Body of pancreas (tissue), 4 donors: ENCODE measurements around the gene PNKP. TPM values are rescaled to one million over a fixed set of nuclear protein-coding genes. Genes with fewer than 3 reads are reported as not detected.

Source experiments
- ATAC-seq: fragments of 150-250 bp; one replicate; pipeline ENCODE4 v1.9.1; 2016
- DNase-seq, 4 donors: peaks; one replicate each; pipeline ENCODE4 v3.0.0-alpha.2; 2019
- H3K27ac ChIP-seq, 4 donors: fragments of 200-600 bp; sonication (generic); 1 replicate in 3 of 4; 2 replicates in 1 of 4; pipeline versions ENCODE4 v1.5.1 to v1.6.1; 2016 to 2019; ENCODE audit warnings: mild to moderate bottlenecking in 1 of 4, mixed read lengths in 1 of 4, moderate library complexity in 1 of 4
- H3K27me3 ChIP-seq, 2 donors: fragments of 200-600 bp; sonication (generic); one replicate each; pipeline ENCODE4 v1.6.0; 2016; ENCODE audit warnings: mild to moderate bottlenecking in 1 of 2
- H3K36me3 ChIP-seq, 2 donors: fragments of 200-600 bp; sonication (generic); replicated peaks in 1 of 2; 2 replicates each; pipeline ENCODE4 v1.5.1; 2016; ENCODE audit warnings: low read depth in 2 of 2; ENCODE audit not compliant: insufficient read depth in 1 of 2
- H3K4me1 ChIP-seq: fragments of 200-600 bp; sonication (generic); one replicate; pipeline ENCODE4 v1.6.0; 2016
- H3K4me3 ChIP-seq, 2 donors: fragments of 200-600 bp; sonication (generic); 1 replicate in 1 of 2; 2 replicates in 1 of 2; pipeline ENCODE4 v1.5.1; 2016 to 2019
- H3K9me3 ChIP-seq, 3 donors: fragments of 200-600 bp; sonication (generic); 1 replicate in 2 of 3; 2 replicates in 1 of 3; pipeline ENCODE4 v1.5.1; 2016
- CTCF ChIP-seq, 7 experiments: fragments of 450-650 bp in 4 of 7; fragments of 200-600 bp in 3 of 7; sonication (generic) in 3 of 7; IDR thresholded peaks; one replicate each; pipeline ENCODE4 v1.5.1; 2016 to 2019; ENCODE audit warnings: antibody characterized with exemption in 7 of 7
- POLR2A ChIP-seq, 3 donors: fragments of 450-650 bp; IDR thresholded peaks; one replicate each; pipeline ENCODE4 v1.6.1; 2016; ENCODE audit warnings: antibody characterized with exemption in 3 of 3, mild to moderate bottlenecking in 2 of 3
- WGBS, 2 donors: methylation state at CpG; one replicate each; pipeline ENCODE4 v1.1.5; 2017; 5-methylcytosine and 5-hydroxymethylcytosine counted together
- intact Hi-C: fragments of 100-400 bp; cut with DNase I; formaldehyde crosslinking; loops from one replicate; pipeline ENCODE4 v1.15.1; 2023
- total RNA-seq, 2 donors: library from RNA; depleted of rRNA; stranded (reverse); fragments of >200 nt; gene quantifications; one replicate each; pipeline ENCODE4 v1.1.0, GENCODE V29; 2016

PNKP gene
- total RNA-seq, 2 donors from 2014 or later, result 59.7 to 122 TPM

GRCh38 chr19:49878744-49879070 lies 11.3 kb upstream of the PNKP start:
- peak in 1 of 4 donors; percentile 15 for DNase-seq
- TF ChIP-seq CTCF (IDR thresholded peaks at IDR 0.05) (no peak), POLR2A (IDR thresholded peaks at IDR 0.05) (no peak)
- Histone ChIP-seq H3K9me3 (no peaks in the 10 kb centered on the region), H3K4me3 (no peak overlapping the region), H3K36me3 (peaks cover 23 to 33% of the 10 kb centered on the region in 2 donors), H3K4me1 (peaks cover 27% of the 10 kb centered on the region), H3K27ac (peak overlapping the region in 1 of 4 donors; percentile 99), H3K27me3 (no peaks in the 10 kb centered on the region)
- intact Hi-C loops, result no loop called here
- WGBS, 2 donors, result 81 to 93% methylated on average over 9 of the region's 9 CpGs
- ATAC-seq, result no peak

GRCh38 chr19:49877879-49878743 lies 10.7 kb upstream of the PNKP start:
- peak; percentile 66 for ATAC-seq

GRCh38 chr19:49877020-49877878 lies 9.9 kb upstream of the PNKP start, which contains the start of the genes AKT1S1 and TBC1D17:
AKT1S1 (minus strand) TSS chr19:49877355; CDS start chr19:49873295, 4,060 bp downstream.
TBC1D17 (plus strand) TSS chr19:49877702; CDS start chr19:49877724, 22 bp downstream.
- peak in 1 of 7 experiments; percentile 1 for TF ChIP-seq CTCF (IDR thresholded peaks at IDR 0.05)
- TF ChIP-seq POLR2A (IDR thresholded peaks at IDR 0.05), result peak; percentile 63 to 94 (median 87)
- WGBS, 2 donors, result 0 to 1% methylated on average over 34 to 61 of the region's 61 CpGs
- H3K27me3 ChIP-seq, result no peaks in the 10 kb centered on the region
- H3K4me1 ChIP-seq, result peaks cover 27% of the 10 kb centered on the region
- peak within 1 kb of the TSS; percentile 65 to 92 for H3K4me3 ChIP-seq
- DNase-seq, result peak; percentile 99 to 100 (median 100)
- peak within 1 kb of the TSS; percentile 96 to 99 (median 98) for H3K27ac ChIP-seq
- ATAC-seq, result peak; percentile 80
- intact Hi-C loops, result no loop called here
- H3K9me3 ChIP-seq, result no peaks in the 10 kb centered on the region
- H3K36me3 ChIP-seq, result peaks cover 9 to 20% of the 10 kb centered on the region in 2 donors

More at GRCh38 chr19:49877879-49878743, 10.7 kb upstream of the PNKP start:
- H3K36me3 ChIP-seq, result peaks cover 17 to 28% of the 10 kb centered on the region in 2 donors
- peak overlapping the region; percentile 13 to 31 for H3K4me3 ChIP-seq
- H3K27me3 ChIP-seq, result no peaks in the 10 kb centered on the region
- 7 to 15% methylated on average over 32 to 40 of the region's 41 CpGs for WGBS, 2 donors
- H3K4me1 ChIP-seq, result peaks cover 27% of the 10 kb centered on the region
- TF ChIP-seq CTCF (IDR thresholded peaks at IDR 0.05), result no peak
- TF ChIP-seq POLR2A (IDR thresholded peaks at IDR 0.05), result no peak
- intact Hi-C loops, result no loop called here
- H3K27ac ChIP-seq, result peak overlapping the region; percentile 96 to 99 (median 98)
- peak; percentile 97 to 99 (median 98) for DNase-seq
- H3K9me3 ChIP-seq, result no peaks in the 10 kb centered on the region

- TF ChIP-seq CTCF (IDR thresholded peaks at IDR 0.05), result peak in 1 of 7 experiments; percentile 8
- TF ChIP-seq POLR2A (IDR thresholded peaks at IDR 0.05), result peak in 1 of 3 donors; percentile 29
- DNase-seq, result peak; percentile 98 to 99 (median 98)
- 0% methylated on average over 17 to 46 of the region's 46 CpGs for WGBS, 2 donors
- Histone ChIP-seq H3K4me3 (peak overlapping the region; percentile 65 to 92), H3K27ac (peak overlapping the region; percentile 96 to 99 (median 98)), H3K4me1 (peaks cover 27% of the 10 kb centered on the region), H3K9me3 (no peaks in the 10 kb centered on the region), H3K27me3 (no peaks in the 10 kb centered on the region), H3K36me3 (peaks cover 9 to 14% of the 10 kb centered on the region in 2 donors)
- ATAC-seq, result peak; percentile 74
- intact Hi-C loops, result no loop called here
These were observed 9.1 kb upstream of the PNKP start for GRCh38 chr19:49876422-49877019.
